OCI-LY1 (cell line): Measurements from ENCODE around the gene GLRA3.
"Not testable (repeated sequence)": the region's sequence is repeated elsewhere in the genome, so short reads cannot be mapped to it uniquely, and the experiment has no call there.

Experiments
- H2AFZ ChIP-seq: fragments of 200-600 bp; sonication (generic), shearing (Covaris generic); 2 replicates; pipeline ENCODE4 v1.6.0; 2014; ENCODE audit warnings: antibody characterized with exemption, mild to moderate bottlenecking, low read length
- H3F3A ChIP-seq: fragments of 200-600 bp; sonication (generic), shearing (Covaris generic); 2 replicates; pipeline ENCODE4 v1.6.0; 2014; ENCODE audit warnings: mild to moderate bottlenecking, antibody characterized with exemption, low read length, moderate library complexity; ENCODE audit not compliant: insufficient read depth
- H3K27ac ChIP-seq: fragments of 200-600 bp; sonication (generic); 2 replicates; pipeline ENCODE4 v1.5.1; 2014; ENCODE audit warnings: low read length, mixed run types, mild to moderate bottlenecking, low read depth; ENCODE audit not compliant: poor library complexity, severe bottlenecking
- H3K27me3 ChIP-seq: fragments of 200-600 bp; sonication (generic); 2 replicates; pipeline ENCODE4 v1.6.0; 2014; ENCODE audit warnings: antibody characterized with exemption, mild to moderate bottlenecking, low read length, moderate library complexity; ENCODE audit not compliant: insufficient read depth
- H3K36me3 ChIP-seq: fragments of 200-600 bp; sonication (generic); 2 replicates; pipeline ENCODE4 v1.6.1; 2014; ENCODE audit warnings: mild to moderate bottlenecking, antibody characterized with exemption, low read length, moderate library complexity, mixed read lengths; ENCODE audit not compliant: insufficient read depth
- H3K4me1 ChIP-seq: fragments of 200-600 bp; sonication (generic); 2 replicates; pipeline ENCODE4 v1.5.1; 2014; ENCODE audit warnings: mild to moderate bottlenecking, low read length, moderate library complexity; ENCODE audit not compliant: insufficient read depth, severe bottlenecking
- H3K4me2 ChIP-seq: fragments of 200-600 bp; sonication (generic), shearing (Covaris generic); 2 replicates; pipeline ENCODE4 v1.6.1; 2014; ENCODE audit warnings: low read length
- H3K4me3 ChIP-seq: fragments of 200-600 bp; sonication (generic); 2 replicates; pipeline ENCODE4 v1.5.1; 2014; ENCODE audit warnings: low read length, low read depth, mild to moderate bottlenecking, mixed read lengths; ENCODE audit not compliant: poor library complexity, severe bottlenecking
- H3K79me2 ChIP-seq: fragments of 200-600 bp; shearing (Covaris generic); 2 replicates; pipeline ENCODE4 v1.6.1; 2016; ENCODE audit warnings: mixed run types, low read length, mixed read lengths; ENCODE audit not compliant: insufficient read depth
- H3K9ac ChIP-seq: fragments of 200-600 bp; sonication (generic), shearing (Covaris generic); 2 replicates; pipeline ENCODE4 v1.6.1; 2014; ENCODE audit warnings: mild to moderate bottlenecking, low read length, mixed read lengths
- H3K9me2 ChIP-seq: fragments of 200-600 bp; sonication (generic), shearing (Covaris generic); 2 replicates; pipeline ENCODE4 v1.6.1; 2014; ENCODE audit warnings: low read depth, mild to moderate bottlenecking, low read length, mixed read lengths
- H3K9me3 ChIP-seq: fragments of 200-600 bp; shearing (Covaris generic); 2 replicates; pipeline ENCODE4 v1.6.1; 2014; ENCODE audit warnings: low read length, mixed read lengths
- H4K20me1 ChIP-seq: fragments of 200-600 bp; sonication (generic), shearing (Covaris generic); 2 replicates; pipeline ENCODE4 v1.6.0; 2016; ENCODE audit warnings: mild to moderate bottlenecking, low read length; ENCODE audit not compliant: insufficient read depth
- EZH2 ChIP-seq: fragments of 200-600 bp; sonication (generic), shearing (Covaris generic); IDR thresholded peaks from 2 replicates; pipeline ENCODE4 v1.8.0; 2017; ENCODE audit warnings: borderline replicate concordance, mixed run types, mild to moderate bottlenecking, antibody characterized with exemption, low read length, moderate library complexity, mixed read lengths
- TF ChIP-seq, protein P1 (sequence below): fragments of 200-600 bp; sonication (generic), shearing (Covaris generic); IDR thresholded peaks from 2 replicates; pipeline ENCODE4 v1.5.1; 2017; ENCODE audit warnings: mild to moderate bottlenecking, antibody characterized with exemption, low read length, moderate library complexity, mixed read lengths

Gene GLRA3

DNA sequence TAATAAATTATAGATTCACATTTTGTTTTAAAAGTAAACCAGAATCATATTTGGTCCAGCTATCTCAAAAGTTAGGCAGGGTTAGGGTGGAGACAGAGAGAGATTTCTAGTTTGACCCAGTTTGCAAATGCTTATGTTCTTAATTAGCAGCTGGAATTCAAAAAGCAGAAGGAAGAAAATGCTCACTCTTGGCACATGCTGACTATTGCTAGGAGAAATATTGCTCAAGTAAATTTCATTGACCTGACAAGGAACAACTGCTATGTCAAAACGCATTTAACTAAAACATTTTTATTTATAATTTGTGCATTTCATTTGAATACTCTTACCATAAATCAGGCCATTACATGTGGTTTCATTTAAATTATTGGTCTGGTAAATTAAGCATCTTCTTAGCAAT lies 131.8 kb downstream of the GLRA3 start:
- Histone ChIP-seq H4K20me1 (no peaks in the 10 kb centered on the region), H3K27ac (no peak overlapping the region), H2AFZ (no peak overlapping the region), H3K9ac (no peak overlapping the region), H3K9me3 (no peaks in the 10 kb centered on the region), H3F3A (no peaks in the 10 kb centered on the region), H3K4me2 (no peak overlapping the region), H3K36me3 (no peaks in the 10 kb centered on the region; the same call in 1 of the 2 replicates), H3K79me2 (no peaks in the 10 kb centered on the region), H3K27me3 (no peaks in the 10 kb centered on the region), H3K4me1 (no peaks in the 10 kb centered on the region), H3K9me2 (no peaks in the 10 kb centered on the region), H3K4me3 (no peak overlapping the region)
- TF ChIP-seq, protein P1, sequence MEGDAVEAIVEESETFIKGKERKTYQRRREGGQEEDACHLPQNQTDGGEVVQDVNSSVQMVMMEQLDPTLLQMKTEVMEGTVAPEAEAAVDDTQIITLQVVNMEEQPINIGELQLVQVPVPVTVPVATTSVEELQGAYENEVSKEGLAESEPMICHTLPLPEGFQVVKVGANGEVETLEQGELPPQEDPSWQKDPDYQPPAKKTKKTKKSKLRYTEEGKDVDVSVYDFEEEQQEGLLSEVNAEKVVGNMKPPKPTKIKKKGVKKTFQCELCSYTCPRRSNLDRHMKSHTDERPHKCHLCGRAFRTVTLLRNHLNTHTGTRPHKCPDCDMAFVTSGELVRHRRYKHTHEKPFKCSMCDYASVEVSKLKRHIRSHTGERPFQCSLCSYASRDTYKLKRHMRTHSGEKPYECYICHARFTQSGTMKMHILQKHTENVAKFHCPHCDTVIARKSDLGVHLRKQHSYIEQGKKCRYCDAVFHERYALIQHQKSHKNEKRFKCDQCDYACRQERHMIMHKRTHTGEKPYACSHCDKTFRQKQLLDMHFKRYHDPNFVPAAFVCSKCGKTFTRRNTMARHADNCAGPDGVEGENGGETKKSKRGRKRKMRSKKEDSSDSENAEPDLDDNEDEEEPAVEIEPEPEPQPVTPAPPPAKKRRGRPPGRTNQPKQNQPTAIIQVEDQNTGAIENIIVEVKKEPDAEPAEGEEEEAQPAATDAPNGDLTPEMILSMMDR: no peak
- no peak for TF ChIP-seq EZH2

DNA sequence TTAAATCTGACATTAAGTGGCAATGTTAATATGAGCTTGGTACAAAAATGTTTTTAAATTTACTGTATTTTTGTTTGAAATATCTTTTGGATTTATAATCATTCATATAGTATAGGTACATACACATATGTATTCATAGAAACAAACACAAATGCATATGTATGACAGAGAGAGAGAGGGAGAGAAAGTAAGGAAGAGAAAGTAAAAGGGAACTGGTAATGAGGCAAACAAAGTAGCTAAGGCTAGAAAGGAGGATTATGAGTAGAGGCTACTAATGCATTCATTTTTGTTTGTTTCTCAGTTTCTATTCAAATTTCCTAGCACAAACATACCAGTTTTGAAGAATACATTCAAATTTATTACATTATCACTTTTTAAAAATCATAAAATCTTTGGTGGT lies 132.4 kb downstream of the GLRA3 start:
- no peaks in the 10 kb centered on the region; the same call in 1 of the 2 replicates for H3K36me3 ChIP-seq
- no peaks in the 10 kb centered on the region for H3K27me3 ChIP-seq
- no peaks in the 10 kb centered on the region for H3K9me2 ChIP-seq
- H2AFZ ChIP-seq: no peak overlapping the region
- H3K4me2 ChIP-seq: no peak overlapping the region
- no peak overlapping the region for H3K27ac ChIP-seq
- H4K20me1 ChIP-seq: no peaks in the 10 kb centered on the region
- no peaks in the 10 kb centered on the region for H3F3A ChIP-seq
- H3K4me3 ChIP-seq: no peak overlapping the region
- no peaks in the 10 kb centered on the region for H3K9me3 ChIP-seq
- no peaks in the 10 kb centered on the region for H3K79me2 ChIP-seq
- no peaks in the 10 kb centered on the region for H3K4me1 ChIP-seq
- no peak overlapping the region for H3K9ac ChIP-seq
- TF ChIP-seq, protein P1: no peak
- no peak for TF ChIP-seq EZH2

DNA sequence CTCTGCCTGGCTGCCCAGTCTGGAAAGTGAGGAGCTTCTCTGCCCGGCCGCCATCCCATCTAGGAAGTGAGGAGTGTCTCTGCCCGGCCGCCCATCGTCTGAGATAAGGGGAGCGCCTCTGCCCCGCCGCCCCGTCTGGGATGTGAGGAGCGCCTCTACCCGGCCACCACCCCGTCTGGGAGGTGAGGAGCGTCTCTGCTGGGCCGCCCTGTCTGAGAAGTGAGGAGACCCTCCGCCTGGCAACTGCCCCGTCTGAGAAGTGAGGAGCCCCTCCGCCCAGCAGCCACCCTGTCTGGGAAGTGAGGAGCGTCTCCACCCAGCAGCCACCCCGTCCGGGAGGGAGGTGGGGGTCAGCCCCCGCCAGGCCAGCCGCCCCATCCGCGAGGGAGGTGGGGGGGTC lies 137.2 kb downstream of the GLRA3 start:
- H3K4me3 ChIP-seq, H3K36me3 ChIP-seq, H3K79me2 ChIP-seq, H3K9me3 ChIP-seq, H3K9me2 ChIP-seq, H3F3A ChIP-seq, H3K9ac ChIP-seq, H4K20me1 ChIP-seq, H3K4me1 ChIP-seq, H2AFZ ChIP-seq, H3K27me3 ChIP-seq, H3K27ac ChIP-seq, H3K4me2 ChIP-seq: not testable (repeated sequence)

DNA sequence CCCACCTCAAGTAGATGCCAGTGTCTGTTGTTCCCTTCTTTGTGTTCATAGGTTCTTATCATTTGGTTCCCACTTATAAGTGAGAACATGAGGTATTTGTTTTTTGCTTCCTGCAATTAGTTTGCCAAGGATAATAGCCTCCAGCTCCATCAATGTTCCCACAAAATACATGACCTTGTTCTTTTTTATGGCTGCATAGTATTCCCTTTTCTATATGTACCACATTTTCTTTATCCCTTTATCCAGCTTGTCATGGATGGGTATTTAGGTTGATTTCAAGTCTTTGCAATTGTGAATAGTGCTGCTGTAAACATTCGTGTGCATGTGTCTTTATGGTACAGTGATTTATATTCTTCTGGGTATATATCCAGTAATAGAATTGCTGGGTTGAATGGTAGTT lies 138.4 kb downstream of the GLRA3 start:
- TF ChIP-seq, protein P1: no peak
- no peak for TF ChIP-seq EZH2
- no peaks in the 10 kb centered on the region for H3F3A ChIP-seq
- H3K27me3 ChIP-seq: no peaks in the 10 kb centered on the region

More for the DNA sequence above, 138.4 kb downstream of the GLRA3 start:
- Histone ChIP-seq H3K9me3 (peaks cover 2% of the 10 kb centered on the region; the same call in 1 of the 2 replicates), H3K4me1 (no peaks in the 10 kb centered on the region), H3K9ac (no peak overlapping the region), H2AFZ (no peak overlapping the region), H3K79me2 (no peaks in the 10 kb centered on the region), H3K9me2 (no peaks in the 10 kb centered on the region), H3K36me3 (no peaks in the 10 kb centered on the region), H4K20me1 (no peaks in the 10 kb centered on the region), H3K4me2 (no peak overlapping the region), H3K27ac (no peak overlapping the region), H3K4me3 (no peak overlapping the region)
